Measurements from ENCODE around the gene MYL11.

Gene MYL11

GRCh38 chr16:30372038-30372712, 2.4 kb upstream of the MYL11 start:
- TF ChIP-seq EZH2 (IDR thresholded peaks at IDR 0.05; ENCODE audit: borderline replicate concordance, low read length) (no peak), CTCF (IDR thresholded peaks at IDR 0.05; ENCODE audit: low read length) (no peak)
- Histone ChIP-seq H3K9me3 (ENCODE audit: low read length) (no peaks in the 10 kb centered on the region), H3F3A (ENCODE audit: insufficient read depth, low read length) (no peaks in the 10 kb centered on the region), H3K4me1 (ENCODE audit: insufficient read depth, low read length, severe bottlenecking) (peaks cover 36% of the 10 kb centered on the region), H3K27ac (ENCODE audit: low read depth, low read length, poor library complexity, severe bottlenecking) (peak overlapping the region; percentile 76), H2AFZ (ENCODE audit: low read length) (no peak overlapping the region), H3K9ac (ENCODE audit: low read length) (peak overlapping the region; percentile 79), H3K27me3 (ENCODE audit: insufficient read depth, low read length) (no peaks in the 10 kb centered on the region), H3K9me2 (ENCODE audit: low read depth, low read length) (no peaks in the 10 kb centered on the region), H3K36me3 (ENCODE audit: insufficient read depth, low read length) (peaks cover 5% of the 10 kb centered on the region; the same call in 1 of the 2 replicates), H4K20me1 (ENCODE audit: insufficient read depth, low read length) (no peaks in the 10 kb centered on the region), H3K79me2 (ENCODE audit: insufficient read depth, low read length) (peaks cover 26% of the 10 kb centered on the region), H3K4me2 (ENCODE audit: low read length) (peak overlapping the region; percentile 87; the same call in 1 of the 2 replicates), H3K4me3 (ENCODE audit: low read depth, low read length, poor library complexity, severe bottlenecking) (no peak overlapping the region)

DNA sequence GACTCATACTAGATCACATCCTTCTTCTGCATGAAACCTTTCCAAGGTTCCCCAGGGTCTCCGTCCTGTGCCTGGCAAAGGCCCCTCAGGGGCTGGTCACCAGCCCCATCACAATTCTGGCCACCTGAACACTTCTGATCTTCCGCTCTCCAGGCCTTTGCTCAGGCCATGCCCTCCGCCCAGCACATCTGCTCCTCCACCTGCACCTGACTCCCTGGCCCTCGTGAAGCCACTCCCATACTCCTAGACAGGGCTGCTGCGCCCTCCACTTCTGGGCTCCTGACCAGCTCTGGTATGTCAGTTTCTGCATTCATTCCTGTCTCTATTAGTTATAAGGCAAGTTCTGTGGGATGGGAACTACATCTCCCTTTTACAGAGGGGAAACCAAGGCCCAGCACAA, 1.9 kb upstream of the MYL11 start:
- H3K4me1 ChIP-seq (ENCODE audit: insufficient read depth, low read length, severe bottlenecking) = peaks cover 36% of the 10 kb centered on the region
- no peak overlapping the region; the same call in 1 of the 2 replicates for H3K9ac ChIP-seq (ENCODE audit: low read length)
- peak overlapping the region; percentile 76 for H3K27ac ChIP-seq (ENCODE audit: low read depth, low read length, poor library complexity, severe bottlenecking)
- no peaks in the 10 kb centered on the region for H3K9me2 ChIP-seq (ENCODE audit: low read depth, low read length)
- H3K79me2 ChIP-seq (ENCODE audit: insufficient read depth, low read length) = peaks cover 21% of the 10 kb centered on the region
- H3K4me2 ChIP-seq (ENCODE audit: low read length) = no peak overlapping the region
- H2AFZ ChIP-seq (ENCODE audit: low read length) = no peak overlapping the region
- H3K4me3 ChIP-seq (ENCODE audit: low read depth, low read length, poor library complexity, severe bottlenecking) = no peak overlapping the region
- H3K9me3 ChIP-seq (ENCODE audit: low read length) = no peaks in the 10 kb centered on the region
- no peaks in the 10 kb centered on the region for H3F3A ChIP-seq (ENCODE audit: insufficient read depth, low read length)
- no peaks in the 10 kb centered on the region for H3K27me3 ChIP-seq (ENCODE audit: insufficient read depth, low read length)
- H4K20me1 ChIP-seq (ENCODE audit: insufficient read depth, low read length) = no peaks in the 10 kb centered on the region
- no peaks in the 10 kb centered on the region; the same call in 1 of the 2 replicates for H3K36me3 ChIP-seq (ENCODE audit: insufficient read depth, low read length)
- TF ChIP-seq CTCF (IDR thresholded peaks at IDR 0.05; ENCODE audit: low read length) (no peak), EZH2 (IDR thresholded peaks at IDR 0.05; ENCODE audit: borderline replicate concordance, low read length) (no peak)

DNA sequence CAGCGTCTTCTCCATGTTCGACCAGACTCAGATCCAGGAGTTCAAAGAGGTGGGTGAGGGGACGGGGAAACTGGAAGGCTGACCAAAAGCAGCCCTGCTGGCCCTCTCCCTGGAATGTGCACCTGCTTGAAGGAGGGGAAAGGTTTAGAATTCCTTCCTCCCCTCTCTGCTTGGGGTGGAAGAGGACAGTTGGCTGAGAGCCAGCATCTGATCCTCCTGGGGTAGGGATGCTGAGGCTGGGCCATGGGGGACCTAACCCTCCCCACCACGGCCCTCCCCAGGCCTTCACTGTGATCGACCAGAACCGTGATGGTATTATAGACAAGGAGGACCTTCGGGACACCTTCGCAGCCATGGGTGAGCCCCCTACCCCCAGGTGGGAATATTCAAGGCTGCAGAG, 1.3 kb downstream of the MYL11 start:
- no peaks in the 10 kb centered on the region for H3K27me3 ChIP-seq (ENCODE audit: insufficient read depth, low read length)
- no peak overlapping the region for H3K27ac ChIP-seq (ENCODE audit: low read depth, low read length, poor library complexity, severe bottlenecking)
- H3K4me1 ChIP-seq (ENCODE audit: insufficient read depth, low read length, severe bottlenecking) = peaks cover 52% of the 10 kb centered on the region
- peaks cover 10% of the 10 kb centered on the region; the same call in 1 of the 2 replicates for H3F3A ChIP-seq (ENCODE audit: insufficient read depth, low read length)
- no peak overlapping the region for H3K4me3 ChIP-seq (ENCODE audit: low read depth, low read length, poor library complexity, severe bottlenecking)
- no peak overlapping the region for H2AFZ ChIP-seq (ENCODE audit: low read length)
- H3K36me3 ChIP-seq (ENCODE audit: insufficient read depth, low read length) = peaks cover 14% of the 10 kb centered on the region; the same call in 1 of the 2 replicates
- H3K79me2 ChIP-seq (ENCODE audit: insufficient read depth, low read length) = no peaks in the 10 kb centered on the region
- no peak overlapping the region for H3K4me2 ChIP-seq (ENCODE audit: low read length)
- no peaks in the 10 kb centered on the region for H3K9me3 ChIP-seq (ENCODE audit: low read length)
- no peaks in the 10 kb centered on the region for H4K20me1 ChIP-seq (ENCODE audit: insufficient read depth, low read length)
- H3K9ac ChIP-seq (ENCODE audit: low read length) = no peak overlapping the region
- no peaks in the 10 kb centered on the region for H3K9me2 ChIP-seq (ENCODE audit: low read depth, low read length)
- TF ChIP-seq EZH2 (IDR thresholded peaks at IDR 0.05; ENCODE audit: borderline replicate concordance, low read length) (no peak), CTCF (IDR thresholded peaks at IDR 0.05; ENCODE audit: low read length) (no peak)
